Measurements from ENCODE around the gene VSIG10L2. TPM values are rescaled to one million over a fixed set of nuclear protein-coding genes. Genes with fewer than 3 reads are reported as not detected.
"Not testable (repeated sequence)": the region's sequence is repeated elsewhere in the genome, so short reads cannot be mapped to it uniquely, and the experiment has no call there.

Gene VSIG10L2
- total RNA-seq, 1 experiment from 2014 or later: not detected

GRCh38 chr11:125979511-125979910 is 33.7 kb downstream of the VSIG10L2 start:
- POLR2A ChIA-PET (ENCODE audit: unreplicated experiment): no interaction called here
- CTCF ChIA-PET: no interaction called here
- H3F3A ChIP-seq (ENCODE audit: insufficient read depth, low read depth): no peaks in the 10 kb centered on the region
- H3K27ac ChIP-seq: no peak overlapping the region
- H3K9me3 ChIP-seq (ENCODE audit: insufficient read depth, low read depth): no peaks in the 10 kb centered on the region
- no peaks in the 10 kb centered on the region for H3K79me2 ChIP-seq (ENCODE audit: low read depth)
- H3K4me1 ChIP-seq (replicated peaks; ENCODE audit: insufficient read depth): no peaks in the 10 kb centered on the region
- H2AFZ ChIP-seq: no peak overlapping the region
- no peak overlapping the region for H3K4me2 ChIP-seq
- no peak overlapping the region for H3K4me3 ChIP-seq
- no peaks in the 10 kb centered on the region for H3K27me3 ChIP-seq (ENCODE audit: insufficient read depth, low read depth)
- H3K36me3 ChIP-seq (ENCODE audit: low read depth): no peaks in the 10 kb centered on the region
- H3K9me2 ChIP-seq (ENCODE audit: insufficient read depth): no peaks in the 10 kb centered on the region
- DNase-seq: no peak
- TF ChIP-seq CTCF (conservative IDR thresholded peaks at IDR 0.05): no peak
- TF ChIP-seq EZH2 (IDR thresholded peaks at IDR 0.05; ENCODE audit: low read depth): no peak
- no TSS peak for BruUV-seq (replicated peaks)
- intact Hi-C loops (cut with micrococcal nuclease; ENCODE audit: unreplicated experiment): no loop called here
- no peaks in the 10 kb centered on the region for H4K20me1 ChIP-seq (ENCODE audit: insufficient read depth)

- Histone ChIP-seq H3K9me3 (ENCODE audit: insufficient read depth, low read depth) (no peaks in the 10 kb centered on the region), H3K27me3 (ENCODE audit: insufficient read depth, low read depth) (no peaks in the 10 kb centered on the region), H3F3A (ENCODE audit: insufficient read depth, low read depth) (no peaks in the 10 kb centered on the region), H3K4me1 (replicated peaks; ENCODE audit: insufficient read depth) (no peaks in the 10 kb centered on the region), H3K4me2 (no peak overlapping the region), H3K27ac (no peak overlapping the region), H2AFZ (no peak overlapping the region), H3K79me2 (ENCODE audit: low read depth) (no peaks in the 10 kb centered on the region), H3K9me2 (ENCODE audit: insufficient read depth) (no peaks in the 10 kb centered on the region), H3K4me3 (no peak overlapping the region), H4K20me1 (ENCODE audit: insufficient read depth) (no peaks in the 10 kb centered on the region), H3K36me3 (ENCODE audit: low read depth) (no peaks in the 10 kb centered on the region)
- intact Hi-C loops (cut with micrococcal nuclease; ENCODE audit: unreplicated experiment): no loop called here
- no TSS peak for BruUV-seq (replicated peaks)
- ChIA-PET CTCF (no interaction called here), POLR2A (ENCODE audit: unreplicated experiment) (no interaction called here)
- TF ChIP-seq CTCF (conservative IDR thresholded peaks at IDR 0.05) (no peak), EZH2 (IDR thresholded peaks at IDR 0.05; ENCODE audit: low read depth) (no peak)
- DNase-seq: no peak
Measured at GRCh38 chr11:125980436-125980835, 34.6 kb downstream of the VSIG10L2 start.

GRCh38 chr11:125982348-125982730 is 36.5 kb downstream of the VSIG10L2 start:
- no peaks in the 10 kb centered on the region for H3K27me3 ChIP-seq (ENCODE audit: insufficient read depth, low read depth)
- no peak for DNase-seq

GRCh38 chr11:125985956-125986355 is 40.1 kb downstream of the VSIG10L2 start:
- DNase-seq; H3K9me2 ChIP-seq (ENCODE audit: insufficient read depth); H3K27ac ChIP-seq; H4K20me1 ChIP-seq (ENCODE audit: insufficient read depth); H3K79me2 ChIP-seq (ENCODE audit: low read depth); H3K9me3 ChIP-seq (ENCODE audit: insufficient read depth, low read depth); H3K36me3 ChIP-seq (ENCODE audit: low read depth); H3F3A ChIP-seq (ENCODE audit: insufficient read depth, low read depth); POLR2A ChIA-PET (ENCODE audit: unreplicated experiment); CTCF ChIA-PET; H3K4me2 ChIP-seq; H3K4me3 ChIP-seq; H3K27me3 ChIP-seq (ENCODE audit: insufficient read depth, low read depth); H3K4me1 ChIP-seq (replicated peaks; ENCODE audit: insufficient read depth); intact Hi-C loops (cut with micrococcal nuclease; ENCODE audit: unreplicated experiment); BruUV-seq (replicated peaks); H2AFZ ChIP-seq: not testable (repeated sequence)

More at GRCh38 chr11:125982348-125982730, 36.5 kb downstream of the VSIG10L2 start:
- no TSS peak for BruUV-seq (replicated peaks)
- TF ChIP-seq EZH2 (IDR thresholded peaks at IDR 0.05; ENCODE audit: low read depth) (no peak), CTCF (conservative IDR thresholded peaks at IDR 0.05) (no peak)
- ChIA-PET POLR2A (ENCODE audit: unreplicated experiment) (no interaction called here), CTCF (no interaction called here)
- H3K4me2 ChIP-seq: no peak overlapping the region
- H4K20me1 ChIP-seq (ENCODE audit: insufficient read depth): no peaks in the 10 kb centered on the region
- no peak overlapping the region for H3K27ac ChIP-seq
- H3F3A ChIP-seq (ENCODE audit: insufficient read depth, low read depth): no peaks in the 10 kb centered on the region
- intact Hi-C loops (cut with micrococcal nuclease; ENCODE audit: unreplicated experiment): no loop called here
- no peaks in the 10 kb centered on the region for H3K79me2 ChIP-seq (ENCODE audit: low read depth)
- no peak overlapping the region for H3K4me3 ChIP-seq
- H3K36me3 ChIP-seq (ENCODE audit: low read depth): no peaks in the 10 kb centered on the region
- no peak overlapping the region for H2AFZ ChIP-seq
- H3K4me1 ChIP-seq (replicated peaks; ENCODE audit: insufficient read depth): no peaks in the 10 kb centered on the region
- no peaks in the 10 kb centered on the region for H3K9me2 ChIP-seq (ENCODE audit: insufficient read depth)
- H3K9me3 ChIP-seq (ENCODE audit: insufficient read depth, low read depth): no peaks in the 10 kb centered on the region
